ENCODE data around the gene FTL. TPM values are rescaled to one million over a fixed set of nuclear protein-coding genes. Genes with fewer than 3 reads are reported as not detected.
"Not testable (repeated sequence)": the region's sequence is repeated elsewhere in the genome, so short reads cannot be mapped to it uniquely, and the experiment has no call there.

The FTL gene
- polyA plus RNA-seq (2012; ENCODE audit: low read depth, missing spikeins), result 2,219 TPM

DNA sequence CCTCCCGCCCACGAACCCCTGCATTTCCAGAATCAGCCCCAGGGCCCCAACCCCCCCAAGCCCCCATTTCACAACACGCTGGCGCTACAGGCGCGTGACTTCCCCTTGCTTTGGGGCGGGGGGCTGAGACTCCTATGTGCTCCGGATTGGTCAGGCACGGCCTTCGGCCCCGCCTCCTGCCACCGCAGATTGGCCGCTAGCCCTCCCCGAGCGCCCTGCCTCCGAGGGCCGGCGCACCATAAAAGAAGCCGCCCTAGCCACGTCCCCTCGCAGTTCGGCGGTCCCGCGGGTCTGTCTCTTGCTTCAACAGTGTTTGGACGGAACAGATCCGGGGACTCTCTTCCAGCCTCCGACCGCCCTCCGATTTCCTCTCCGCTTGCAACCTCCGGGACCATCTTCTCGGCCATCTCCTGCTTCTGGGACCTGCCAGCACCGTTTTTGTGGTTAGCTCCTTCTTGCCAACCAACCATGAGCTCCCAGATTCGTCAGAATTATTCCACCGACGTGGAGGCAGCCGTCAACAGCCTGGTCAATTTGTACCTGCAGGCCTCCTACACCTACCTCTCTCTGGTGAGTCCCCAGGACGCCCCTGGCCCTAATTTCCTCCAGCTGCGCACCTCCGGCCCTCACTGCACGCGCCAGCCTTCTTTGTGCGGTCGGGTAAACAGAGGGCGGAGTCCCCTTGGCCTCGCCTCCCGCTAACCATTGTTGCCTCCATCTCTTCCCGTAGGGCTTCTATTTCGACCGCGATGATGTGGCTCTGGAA is at the start of gene FTL:
Gene FTL (plus strand): TSS at position 270 of the 766 bp plus-strand sequence. CDS start 199 bp downstream, at position 469.
- peak; percentile 97 for FAIRE-seq
- TF ChIP-seq SPI1 (IDR thresholded peaks at IDR 0.05; ENCODE audit: low read depth, low read length), result no peak
- TF ChIP-seq POLR2AphosphoS5 (IDR thresholded peaks at IDR 0.05; ENCODE audit: low read depth, low read length), result peak; percentile 99
- peak; percentile 99 for TF ChIP-seq POLR2A (IDR thresholded peaks at IDR 0.05; ENCODE audit: low read depth, low read length)
- no peak for TF ChIP-seq PAX5 (IDR thresholded peaks at IDR 0.05; ENCODE audit: insufficient read depth, low read length, severe bottlenecking)
- TF ChIP-seq POU2F2 (IDR thresholded peaks at IDR 0.05; ENCODE audit: low read depth, low read length), result peak; percentile 90
- peak; percentile 96 for TF ChIP-seq TAF1 (IDR thresholded peaks at IDR 0.05; ENCODE audit: low read depth, low read length)
- DNase-seq (ENCODE audit: insufficient read length, low spot score), result peak; percentile 91

DNA sequence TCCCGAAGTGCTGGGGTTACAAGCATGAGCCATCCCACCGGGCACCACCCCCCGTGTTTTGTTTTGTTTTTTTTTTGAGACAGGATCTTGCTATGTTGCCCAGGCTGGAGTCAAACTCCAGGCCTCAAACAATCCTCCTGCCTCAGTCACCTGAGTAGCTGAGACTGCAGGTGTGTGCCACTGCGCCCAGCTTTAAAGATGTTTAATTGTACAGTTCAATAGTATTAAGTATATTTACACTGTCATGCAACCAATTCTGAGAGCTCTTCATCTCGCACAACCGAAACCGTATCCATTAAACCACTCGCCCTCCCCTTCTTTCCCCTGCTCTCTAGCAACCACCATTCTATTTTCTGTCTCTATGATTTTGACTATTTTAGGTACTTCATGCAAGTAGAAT is 49.4 kb upstream of the FTL start:
- FAIRE-seq (no peak), DNase-seq (ENCODE audit: insufficient read length, low spot score) (no peak)
- TF ChIP-seq POU2F2 (IDR thresholded peaks at IDR 0.05; ENCODE audit: low read depth, low read length) (no peak), POLR2A (IDR thresholded peaks at IDR 0.05; ENCODE audit: low read depth, low read length) (no peak), POLR2AphosphoS5 (IDR thresholded peaks at IDR 0.05; ENCODE audit: low read depth, low read length) (no peak), TAF1 (IDR thresholded peaks at IDR 0.05; ENCODE audit: low read depth, low read length) (no peak), SPI1 (IDR thresholded peaks at IDR 0.05; ENCODE audit: low read depth, low read length) (no peak), PAX5 (IDR thresholded peaks at IDR 0.05; ENCODE audit: insufficient read depth, low read length, severe bottlenecking) (no peak)

DNA sequence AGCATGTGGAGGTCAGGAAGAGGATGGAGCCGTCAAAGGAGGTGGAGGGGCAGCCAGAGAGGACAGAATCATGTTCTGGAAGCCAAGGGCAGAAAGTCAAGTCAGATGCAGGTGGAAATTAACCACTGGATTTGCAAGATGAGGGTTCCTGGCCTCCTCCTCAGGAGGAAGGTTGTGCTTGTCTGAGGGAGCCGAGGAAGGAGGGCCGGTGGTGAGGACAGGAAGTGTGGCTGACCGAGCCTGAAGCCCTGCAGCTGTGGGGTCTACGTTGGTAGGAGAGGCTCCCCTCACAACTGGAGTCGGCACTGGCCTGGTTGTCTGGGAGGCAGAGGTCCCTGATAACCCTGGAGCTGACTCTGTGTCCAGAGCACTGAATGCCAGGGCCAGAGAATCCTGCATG is 47.0 kb upstream of the FTL start:
- TF ChIP-seq POLR2AphosphoS5 (IDR thresholded peaks at IDR 0.05; ENCODE audit: low read depth, low read length), result no peak
- no peak for TF ChIP-seq POLR2A (IDR thresholded peaks at IDR 0.05; ENCODE audit: low read depth, low read length)
- TF ChIP-seq TAF1 (IDR thresholded peaks at IDR 0.05; ENCODE audit: low read depth, low read length), result no peak
- no peak for TF ChIP-seq PAX5 (IDR thresholded peaks at IDR 0.05; ENCODE audit: insufficient read depth, low read length, severe bottlenecking)
- TF ChIP-seq SPI1 (IDR thresholded peaks at IDR 0.05; ENCODE audit: low read depth, low read length), result no peak
- TF ChIP-seq POU2F2 (IDR thresholded peaks at IDR 0.05; ENCODE audit: low read depth, low read length), result no peak
- DNase-seq (ENCODE audit: insufficient read length, low spot score), result no peak
- FAIRE-seq, result peak; percentile 64

DNA sequence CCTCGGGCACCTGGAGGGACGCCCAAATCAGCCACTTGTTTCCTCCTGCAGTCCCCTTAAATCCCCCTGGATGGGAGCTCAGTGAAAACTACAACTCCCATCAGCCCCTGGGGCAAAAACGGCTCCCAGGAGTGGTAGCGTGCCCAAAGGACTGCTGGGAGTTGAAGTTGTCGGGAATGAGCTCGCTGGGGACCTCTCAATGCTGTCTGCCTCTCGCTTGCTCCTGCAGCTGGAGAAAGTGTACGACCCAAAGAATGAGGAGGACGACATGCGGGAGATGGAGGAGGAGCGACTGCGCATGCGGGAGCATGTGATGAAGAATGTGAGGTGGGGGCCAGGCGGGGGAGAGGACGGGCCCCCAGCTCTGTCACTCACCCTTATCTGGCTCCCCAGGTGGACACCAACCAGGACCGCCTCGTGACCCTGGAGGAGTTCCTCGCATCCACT is 46.3 kb upstream of the FTL start:
- no peak for TF ChIP-seq POLR2AphosphoS5 (IDR thresholded peaks at IDR 0.05; ENCODE audit: low read depth, low read length)
- no peak for TF ChIP-seq PAX5 (IDR thresholded peaks at IDR 0.05; ENCODE audit: insufficient read depth, low read length, severe bottlenecking)
- TF ChIP-seq SPI1 (IDR thresholded peaks at IDR 0.05; ENCODE audit: low read depth, low read length), result no peak
- TF ChIP-seq TAF1 (IDR thresholded peaks at IDR 0.05; ENCODE audit: low read depth, low read length), result no peak
- no peak for TF ChIP-seq POU2F2 (IDR thresholded peaks at IDR 0.05; ENCODE audit: low read depth, low read length)
- no peak for TF ChIP-seq POLR2A (IDR thresholded peaks at IDR 0.05; ENCODE audit: low read depth, low read length)
- DNase-seq (ENCODE audit: insufficient read length, low spot score) (no peak), FAIRE-seq (peak; percentile 31)

DNA sequence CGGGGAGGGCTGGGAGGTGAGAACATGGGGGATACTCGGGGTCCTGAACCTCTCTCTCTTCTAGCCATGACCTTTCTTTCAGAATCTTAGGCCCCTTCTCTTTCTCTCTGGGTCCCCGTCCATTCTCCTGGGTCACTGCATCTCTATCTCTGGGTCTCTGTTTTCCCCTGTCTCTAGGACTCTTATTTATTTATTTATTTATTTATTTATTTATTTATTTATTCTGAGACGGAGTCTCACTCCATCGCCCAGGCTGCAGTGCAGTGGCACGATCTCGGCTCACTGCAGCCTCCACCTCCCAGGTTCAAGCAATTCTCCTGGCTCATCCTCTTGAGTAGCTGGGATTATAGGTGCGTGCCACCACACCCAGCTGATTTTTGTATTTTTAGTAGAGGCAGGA is 45.8 kb upstream of the FTL start:
- not testable (repeated sequence) for FAIRE-seq; DNase-seq (ENCODE audit: insufficient read length, low spot score)

DNA sequence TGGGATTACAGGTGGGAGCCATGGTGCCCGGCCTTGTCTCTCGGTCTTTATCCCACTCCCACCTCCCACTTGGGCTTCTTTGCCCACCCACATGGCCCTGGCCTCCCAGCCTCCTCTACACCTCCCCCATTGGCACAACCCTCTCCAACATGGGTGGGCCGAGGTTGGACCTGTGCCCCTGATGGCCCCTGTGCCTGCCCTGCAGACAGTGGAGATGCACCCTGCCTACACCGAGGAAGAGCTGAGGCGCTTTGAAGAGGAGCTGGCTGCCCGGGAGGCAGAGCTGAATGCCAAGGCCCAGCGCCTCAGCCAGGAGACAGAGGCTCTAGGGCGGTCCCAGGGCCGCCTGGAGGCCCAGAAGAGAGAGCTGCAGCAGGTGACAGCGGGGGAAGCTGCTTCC is 44.2 kb upstream of the FTL start:
- DNase-seq (ENCODE audit: insufficient read length, low spot score) (no peak), FAIRE-seq (no peak)
- no peak for TF ChIP-seq POU2F2 (IDR thresholded peaks at IDR 0.05; ENCODE audit: low read depth, low read length)
- no peak for TF ChIP-seq TAF1 (IDR thresholded peaks at IDR 0.05; ENCODE audit: low read depth, low read length)
- TF ChIP-seq SPI1 (IDR thresholded peaks at IDR 0.05; ENCODE audit: low read depth, low read length), result no peak

DNA sequence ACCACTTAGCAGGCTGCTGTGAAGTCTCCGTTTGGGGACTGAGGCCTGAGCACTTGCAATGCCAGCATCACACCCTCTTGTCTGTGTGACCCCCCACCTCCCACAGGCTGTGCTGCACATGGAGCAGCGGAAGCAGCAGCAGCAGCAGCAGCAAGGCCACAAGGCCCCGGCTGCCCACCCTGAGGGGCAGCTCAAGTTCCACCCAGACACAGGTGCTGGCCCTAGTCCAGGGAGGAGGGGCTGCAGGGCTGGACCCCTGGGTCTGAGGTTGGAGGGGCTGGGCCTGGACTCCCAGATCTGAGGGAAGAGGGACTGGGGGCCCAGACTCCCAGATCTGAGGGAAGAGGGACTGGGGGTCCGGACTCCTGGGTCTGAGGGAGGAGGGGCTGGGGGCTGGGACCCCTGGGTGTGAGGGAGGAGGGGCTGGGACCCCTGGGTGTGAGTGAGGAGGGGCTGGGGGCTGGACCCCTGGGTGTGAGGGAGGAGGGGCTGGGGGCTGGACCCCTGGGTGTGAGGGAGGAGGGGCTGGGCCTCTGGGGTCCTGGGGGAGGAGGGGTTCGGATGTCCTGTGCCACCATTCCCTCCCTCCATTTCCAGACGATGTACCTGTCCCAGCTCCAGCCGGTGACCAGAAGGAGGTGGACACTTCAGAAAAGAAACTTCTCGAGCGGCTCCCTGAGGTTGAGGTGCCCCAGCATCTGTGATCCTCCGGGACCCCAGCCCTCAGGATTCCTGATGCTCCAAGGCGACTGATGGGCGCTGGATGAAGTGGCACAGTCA is 43.2 kb upstream of the FTL start:
- FAIRE-seq, result no peak
- TF ChIP-seq POU2F2 (IDR thresholded peaks at IDR 0.05; ENCODE audit: low read depth, low read length) (no peak), POLR2AphosphoS5 (IDR thresholded peaks at IDR 0.05; ENCODE audit: low read depth, low read length) (no peak), TAF1 (IDR thresholded peaks at IDR 0.05; ENCODE audit: low read depth, low read length) (no peak), SPI1 (IDR thresholded peaks at IDR 0.05; ENCODE audit: low read depth, low read length) (no peak), POLR2A (IDR thresholded peaks at IDR 0.05; ENCODE audit: low read depth, low read length) (no peak), PAX5 (IDR thresholded peaks at IDR 0.05; ENCODE audit: insufficient read depth, low read length, severe bottlenecking) (no peak)
- DNase-seq (ENCODE audit: insufficient read length, low spot score), result no peak

DNA sequence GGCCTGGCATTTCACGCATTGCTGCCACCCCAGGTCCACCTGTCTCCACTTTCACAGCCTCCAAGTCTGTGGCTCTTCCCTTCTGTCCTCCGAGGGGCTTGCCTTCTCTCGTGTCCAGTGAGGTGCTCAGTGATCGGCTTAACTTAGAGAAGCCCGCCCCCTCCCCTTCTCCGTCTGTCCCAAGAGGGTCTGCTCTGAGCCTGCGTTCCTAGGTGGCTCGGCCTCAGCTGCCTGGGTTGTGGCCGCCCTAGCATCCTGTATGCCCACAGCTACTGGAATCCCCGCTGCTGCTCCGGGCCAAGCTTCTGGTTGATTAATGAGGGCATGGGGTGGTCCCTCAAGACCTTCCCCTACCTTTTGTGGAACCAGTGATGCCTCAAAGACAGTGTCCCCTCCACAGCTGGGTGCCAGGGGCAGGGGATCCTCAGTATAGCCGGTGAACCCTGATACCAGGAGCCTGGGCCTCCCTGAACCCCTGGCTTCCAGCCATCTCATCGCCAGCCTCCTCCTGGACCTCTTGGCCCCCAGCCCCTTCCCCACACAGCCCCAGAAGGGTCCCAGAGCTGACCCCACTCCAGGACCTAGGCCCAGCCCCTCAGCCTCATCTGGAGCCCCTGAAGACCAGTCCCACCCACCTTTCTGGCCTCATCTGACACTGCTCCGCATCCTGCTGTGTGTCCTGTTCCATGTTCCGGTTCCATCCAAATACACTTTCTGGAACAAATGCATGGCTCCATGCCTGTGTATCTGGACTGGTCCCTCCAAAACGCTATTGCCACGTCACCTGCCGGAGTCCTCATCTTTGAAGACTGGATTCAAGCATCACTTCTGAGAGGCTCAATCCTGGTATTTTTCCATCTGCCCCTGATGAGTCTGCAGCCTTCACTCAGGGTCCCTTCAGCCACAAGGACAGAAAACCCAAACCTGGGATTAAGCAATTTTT is 42.3 kb upstream of the FTL start:
- DNase-seq (ENCODE audit: insufficient read length, low spot score) (no peak), FAIRE-seq (no peak)
- no peak for TF ChIP-seq POU2F2 (IDR thresholded peaks at IDR 0.05; ENCODE audit: low read depth, low read length)
- no peak for TF ChIP-seq SPI1 (IDR thresholded peaks at IDR 0.05; ENCODE audit: low read depth, low read length)
- no peak for TF ChIP-seq PAX5 (IDR thresholded peaks at IDR 0.05; ENCODE audit: insufficient read depth, low read length, severe bottlenecking)
- no peak for TF ChIP-seq TAF1 (IDR thresholded peaks at IDR 0.05; ENCODE audit: low read depth, low read length)
- no peak for TF ChIP-seq POLR2AphosphoS5 (IDR thresholded peaks at IDR 0.05; ENCODE audit: low read depth, low read length)
- no peak for TF ChIP-seq POLR2A (IDR thresholded peaks at IDR 0.05; ENCODE audit: low read depth, low read length)
